ENCODE measurements around the gene AICDA.
"Not testable (repeated sequence)": the region's sequence is repeated elsewhere in the genome, so short reads cannot be mapped to it uniquely, and the experiment has no call there.

The AICDA gene

GRCh38 chr12:8594072-8594471 lies 18.6 kb downstream of the AICDA start:
- H3K9me3 ChIP-seq: no peaks in the 10 kb centered on the region

GRCh38 chr12:8593246-8593645 lies 19.4 kb downstream of the AICDA start:
- Histone ChIP-seq H3K4me3 (ENCODE audit: low read depth in 1 of 2, low read length in 1 of 2) (no peak overlapping the region), H3K4me1 (ENCODE audit: control insufficient read depth in 1 of 2, insufficient read depth in 1 of 2, low read depth in 1 of 2, low read length in 1 of 2) (peaks cover 6 to 9% of the 10 kb centered on the region in 2 experiments), H3K36me3 (no peaks in the 10 kb centered on the region), H3K9me3 (no peaks in the 10 kb centered on the region), H3K27ac (no peak overlapping the region), H3K27me3 (no peaks in the 10 kb centered on the region)
- TF ChIP-seq CTCF (IDR thresholded peaks at IDR 0.05): no peak

More at GRCh38 chr12:8594072-8594471, 18.6 kb downstream of the AICDA start:
- H3K4me1 ChIP-seq (ENCODE audit: control insufficient read depth in 1 of 2, insufficient read depth in 1 of 2, low read depth in 1 of 2, low read length in 1 of 2): peaks cover 6 to 9% of the 10 kb centered on the region in 2 experiments
- H3K36me3 ChIP-seq: no peaks in the 10 kb centered on the region
- no peak overlapping the region for H3K27ac ChIP-seq
- no peak for TF ChIP-seq CTCF (IDR thresholded peaks at IDR 0.05)
- H3K27me3 ChIP-seq: no peaks in the 10 kb centered on the region
- H3K4me3 ChIP-seq (ENCODE audit: low read depth in 1 of 2, low read length in 1 of 2): no peak overlapping the region

- TF ChIP-seq CTCF (IDR thresholded peaks at IDR 0.05): no peak
- peak overlapping the region; percentile 23 for H3K27ac ChIP-seq
- peaks cover 6 to 9% of the 10 kb centered on the region in 2 experiments for H3K4me1 ChIP-seq (ENCODE audit: control insufficient read depth in 1 of 2, insufficient read depth in 1 of 2, low read depth in 1 of 2, low read length in 1 of 2)
- no peak overlapping the region for H3K4me3 ChIP-seq (ENCODE audit: low read depth in 1 of 2, low read length in 1 of 2)
- no peaks in the 10 kb centered on the region for H3K36me3 ChIP-seq
- no peaks in the 10 kb centered on the region for H3K27me3 ChIP-seq
- H3K9me3 ChIP-seq: no peaks in the 10 kb centered on the region
Observed at GRCh38 chr12:8590842-8591545, 21.7 kb downstream of the AICDA start.

GRCh38 chr12:8589679-8590078 lies 23.0 kb downstream of the AICDA start:
- H3K4me3 ChIP-seq (ENCODE audit: low read depth in 1 of 2, low read length in 1 of 2): no peak overlapping the region
- no peak overlapping the region for H3K27ac ChIP-seq
- no peak for TF ChIP-seq CTCF (IDR thresholded peaks at IDR 0.05)
- no peaks in the 10 kb centered on the region for H3K36me3 ChIP-seq
- H3K9me3 ChIP-seq: no peaks in the 10 kb centered on the region
- H3K4me1 ChIP-seq (ENCODE audit: control insufficient read depth in 1 of 2, insufficient read depth in 1 of 2, low read depth in 1 of 2, low read length in 1 of 2): peaks cover 6 to 9% of the 10 kb centered on the region in 2 experiments
- H3K27me3 ChIP-seq: no peaks in the 10 kb centered on the region

GRCh38 chr12:8584478-8584877 lies 28.2 kb downstream of the AICDA start:
- not testable (repeated sequence) for H3K27ac ChIP-seq; H3K4me3 ChIP-seq (ENCODE audit: low read depth in 1 of 2, low read length in 1 of 2); H3K4me1 ChIP-seq (ENCODE audit: control insufficient read depth in 1 of 2, insufficient read depth in 1 of 2, low read depth in 1 of 2, low read length in 1 of 2); H3K9me3 ChIP-seq; H3K27me3 ChIP-seq; H3K36me3 ChIP-seq

GRCh38 chr12:8584004-8584403 lies 28.7 kb downstream of the AICDA start:
- peak overlapping the region; percentile 54 for H3K27ac ChIP-seq

More at GRCh38 chr12:8584004-8584403, 28.7 kb downstream of the AICDA start:
- Histone ChIP-seq H3K27me3 (no peaks in the 10 kb centered on the region), H3K36me3 (no peaks in the 10 kb centered on the region), H3K4me1 (ENCODE audit: control insufficient read depth in 1 of 2, insufficient read depth in 1 of 2, low read depth in 1 of 2, low read length in 1 of 2) (peaks cover 8% of the 10 kb centered on the region in 2 experiments), H3K9me3 (no peaks in the 10 kb centered on the region), H3K4me3 (ENCODE audit: low read depth in 1 of 2, low read length in 1 of 2) (no peak overlapping the region)
- no peak for TF ChIP-seq CTCF (IDR thresholded peaks at IDR 0.05)

Measured in neutrophil (primary cell).